NCI-H1092 (cell line): Measurements from ENCODE around the gene SLC1A4.
"Not testable (repeated sequence)": the region's sequence is repeated elsewhere in the genome, so short reads cannot be mapped to it uniquely, and the experiment has no call there.

ENCODE experiments used
- DNase-seq: peaks from one replicate; lab custom pipeline; 2025; lab: John Stamatoyannopoulos, UW

Gene SLC1A4

DNA sequence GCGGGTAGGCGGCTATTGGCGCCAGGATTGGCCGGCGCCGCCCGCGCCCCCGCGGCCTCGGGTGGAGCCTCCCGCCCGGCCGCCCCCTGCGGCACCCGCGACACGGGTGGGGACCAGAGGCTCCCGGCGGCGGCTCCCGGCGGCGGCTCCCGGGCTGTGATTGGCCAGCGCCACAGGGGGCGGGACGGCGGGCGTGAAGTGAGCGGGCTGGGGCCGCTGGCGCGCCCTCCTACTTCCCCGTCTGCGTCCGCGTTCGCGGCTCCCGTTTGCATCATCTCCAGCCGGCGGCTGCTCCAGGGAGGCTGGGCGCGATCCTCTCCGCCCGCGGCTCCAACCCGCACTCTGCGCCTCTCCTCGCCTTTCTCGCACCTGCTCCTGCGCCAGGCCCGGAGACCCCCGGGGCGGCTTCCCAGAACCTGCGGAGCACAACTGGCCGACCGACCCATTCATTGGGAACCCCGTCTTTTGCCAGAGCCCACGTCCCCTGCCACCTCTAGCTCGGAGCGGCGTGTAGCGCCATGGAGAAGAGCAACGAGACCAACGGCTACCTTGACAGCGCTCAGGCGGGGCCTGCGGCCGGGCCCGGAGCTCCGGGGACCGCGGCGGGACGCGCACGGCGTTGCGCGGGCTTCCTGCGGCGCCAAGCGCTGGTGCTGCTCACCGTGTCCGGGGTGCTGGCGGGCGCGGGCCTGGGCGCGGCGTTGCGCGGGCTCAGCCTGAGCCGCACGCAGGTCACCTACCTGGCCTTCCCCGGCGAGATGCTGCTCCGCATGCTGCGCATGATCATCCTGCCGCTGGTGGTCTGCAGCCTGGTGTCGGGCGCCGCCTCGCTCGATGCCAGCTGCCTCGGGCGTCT lies at the start of gene SLC1A4:
SLC1A4 (plus strand) TSS at position 274 of the 856 bp plus-strand sequence; CDS start at position 519, 245 bp downstream.
- peak; percentile 78 for DNase-seq

DNA sequence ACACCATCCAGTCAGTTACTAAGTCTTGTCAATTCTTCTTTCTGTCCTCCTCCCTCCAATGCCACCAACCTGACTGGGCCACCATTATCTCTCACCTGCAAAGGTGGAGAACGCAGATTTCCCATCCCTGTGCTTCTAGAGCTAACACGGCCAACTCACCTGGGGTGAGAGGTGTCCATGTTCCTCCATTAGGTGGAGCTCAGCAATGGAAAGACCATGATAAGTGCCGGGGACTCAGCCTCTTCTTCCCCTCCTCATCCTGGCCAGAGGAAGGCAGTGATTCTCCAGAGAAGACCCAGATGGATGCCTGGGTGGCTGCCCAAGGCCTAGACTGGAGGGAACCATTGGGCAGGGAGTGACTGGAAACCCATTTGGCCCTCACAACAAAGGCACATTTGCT lies 48.1 kb upstream of the SLC1A4 start:
- no peak for DNase-seq

DNA sequence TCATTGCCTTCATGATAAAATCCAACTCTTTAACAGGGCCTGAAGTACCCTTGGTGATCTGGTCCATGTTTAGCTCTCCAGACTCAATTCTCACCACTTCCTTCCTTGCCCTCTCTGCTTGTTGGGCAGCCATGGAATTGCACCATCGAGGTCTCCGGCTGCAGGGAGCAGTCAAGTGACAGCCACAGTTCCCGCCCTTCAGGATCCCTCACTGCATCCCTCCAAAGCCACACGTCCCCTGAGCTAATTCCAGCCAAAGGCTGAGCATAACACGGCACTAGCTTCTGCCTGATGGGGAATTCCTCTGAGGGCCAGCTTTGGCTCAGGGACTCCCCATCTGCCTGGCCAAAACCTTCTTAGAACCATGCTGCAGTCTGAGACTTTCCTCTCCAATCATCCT lies 47.4 kb upstream of the SLC1A4 start:
- DNase-seq = no peak

DNA sequence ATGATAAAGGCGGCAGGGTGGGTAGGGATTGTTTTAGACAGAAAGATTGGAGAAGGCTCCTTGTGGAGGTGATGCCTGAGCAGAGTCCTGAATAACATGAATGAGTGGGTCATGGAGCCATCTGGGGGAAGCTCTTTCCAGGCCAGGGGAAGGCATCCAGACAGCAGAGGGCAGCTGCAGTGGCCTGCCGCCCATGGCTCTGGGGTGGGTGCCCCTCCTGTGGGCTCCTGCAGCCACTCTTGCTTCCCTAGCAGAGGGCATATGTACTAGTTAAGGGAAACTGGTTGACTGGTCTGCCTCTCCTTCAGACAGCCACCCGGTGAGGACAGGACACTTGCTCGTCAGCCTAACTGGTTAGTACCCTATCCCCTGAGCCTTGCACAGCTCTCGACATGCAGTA lies 46.5 kb upstream of the SLC1A4 start:
- DNase-seq = no peak

DNA sequence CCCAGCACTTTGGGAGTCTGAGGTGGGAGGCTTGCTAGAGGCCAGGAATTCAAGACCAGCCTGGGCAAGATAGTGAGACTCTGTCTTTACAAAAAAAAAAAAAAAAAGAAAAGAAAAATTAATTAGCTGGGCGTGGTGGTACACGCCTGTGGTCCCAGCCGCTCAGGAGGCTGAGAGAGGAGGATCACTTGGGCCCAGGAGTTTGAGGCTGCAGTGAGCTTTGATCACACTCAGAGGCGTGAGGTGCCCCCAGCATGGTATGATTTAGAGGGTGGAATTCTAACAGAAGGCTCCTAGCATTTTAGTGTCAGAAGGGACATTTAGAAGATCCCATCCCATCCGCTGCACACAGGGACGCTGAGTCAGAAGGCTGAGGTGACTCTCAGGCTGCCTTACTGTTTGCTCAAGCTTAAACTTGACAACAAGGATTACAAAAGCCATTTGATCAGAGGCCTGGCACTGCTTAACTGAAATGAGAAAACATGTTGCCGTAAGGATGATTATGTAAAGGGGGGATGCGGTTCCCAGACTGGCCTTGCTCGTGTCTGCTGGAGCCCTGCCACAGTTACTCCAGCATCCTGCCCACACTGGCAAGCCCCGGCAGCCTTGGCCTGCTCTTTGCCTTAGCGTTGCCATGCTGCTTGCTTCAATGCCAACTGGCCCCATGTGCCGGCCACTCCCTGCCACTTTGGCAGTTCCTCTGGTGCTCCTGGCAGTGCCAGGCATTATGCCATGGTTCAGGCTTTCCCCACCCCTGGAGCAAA lies 45.6 kb upstream of the SLC1A4 start:
- no peak for DNase-seq

DNA sequence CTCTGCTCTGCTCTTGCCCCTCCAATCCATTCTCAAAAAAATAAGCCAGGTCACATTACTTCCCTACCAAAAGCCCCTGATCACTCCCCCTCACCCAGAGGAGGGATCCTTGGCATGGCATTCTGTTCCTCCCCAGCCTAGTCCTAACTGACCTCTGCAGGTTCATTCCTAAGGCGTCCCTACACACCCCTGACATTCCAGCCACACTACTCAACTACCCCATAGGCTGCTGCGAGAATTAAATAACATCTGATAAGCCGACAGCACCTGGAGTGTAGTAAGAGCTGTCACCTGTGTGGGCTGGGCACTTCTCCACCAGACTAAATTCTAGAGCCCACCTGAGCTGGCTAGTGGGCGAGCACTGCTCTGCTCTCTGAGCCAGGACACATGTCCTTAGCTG lies 44.7 kb upstream of the SLC1A4 start:
- DNase-seq = no peak

DNA sequence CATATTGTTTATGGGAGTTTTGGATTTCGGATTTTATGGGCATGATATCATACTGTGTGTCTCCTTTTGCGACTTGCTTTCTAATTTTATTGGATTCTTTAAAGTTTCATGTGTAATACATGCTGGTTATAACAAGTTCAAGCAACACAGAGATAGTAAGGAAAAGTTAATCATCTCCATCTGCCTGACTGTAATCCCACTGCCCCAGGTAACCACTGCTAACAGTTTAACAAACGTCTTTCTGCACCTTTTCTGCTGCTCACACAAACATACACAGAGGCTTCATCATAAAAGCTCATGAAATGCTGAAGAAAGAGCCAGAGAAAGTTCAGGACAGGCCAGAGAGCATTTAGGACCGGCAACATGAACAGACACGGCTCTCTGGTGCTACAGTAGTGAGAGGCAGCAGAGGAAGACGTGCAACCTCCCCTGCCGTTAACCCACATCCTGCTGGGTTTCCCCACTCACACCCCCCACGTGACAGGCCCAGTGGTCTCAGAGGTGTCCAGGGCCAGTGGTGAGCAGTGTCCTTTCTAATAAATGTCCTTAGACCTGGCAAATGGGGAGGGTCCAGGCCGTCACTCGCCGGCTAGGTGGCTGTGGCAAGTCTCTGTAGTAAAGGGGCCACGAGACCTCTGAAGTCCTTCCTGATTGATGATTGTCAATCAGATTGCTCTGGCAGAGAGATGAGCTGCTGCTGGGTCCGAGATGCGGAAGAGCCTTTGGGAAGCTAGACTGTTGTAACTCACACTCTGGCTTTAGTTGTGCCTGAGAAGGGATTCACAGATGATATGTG lies 43.0 kb upstream of the SLC1A4 start:
- DNase-seq = no peak

DNA sequence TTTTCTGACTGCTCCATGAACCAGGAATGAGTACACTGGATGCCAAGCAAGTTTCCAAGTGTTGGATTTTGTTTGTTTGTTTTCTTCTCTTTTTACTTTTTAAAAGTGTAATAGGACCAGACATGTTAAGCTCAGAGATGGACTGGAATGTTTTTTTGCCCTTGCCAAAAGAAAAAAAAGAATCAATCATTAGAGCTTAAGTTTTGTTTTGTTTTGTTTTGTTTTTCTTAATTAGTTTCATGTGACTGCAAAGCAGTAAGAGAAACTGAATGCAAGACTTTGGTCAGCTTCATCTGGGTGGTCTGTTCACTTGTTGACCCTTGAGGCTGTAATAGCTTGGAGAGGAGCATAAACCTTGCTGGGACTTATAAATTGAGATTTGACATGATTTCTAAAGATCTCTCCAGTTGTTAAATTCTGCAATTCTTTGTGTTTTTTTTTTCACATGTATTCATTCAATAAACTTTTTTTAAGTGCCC lies 42.4 kb upstream of the SLC1A4 start:
- no peak for DNase-seq

DNA sequence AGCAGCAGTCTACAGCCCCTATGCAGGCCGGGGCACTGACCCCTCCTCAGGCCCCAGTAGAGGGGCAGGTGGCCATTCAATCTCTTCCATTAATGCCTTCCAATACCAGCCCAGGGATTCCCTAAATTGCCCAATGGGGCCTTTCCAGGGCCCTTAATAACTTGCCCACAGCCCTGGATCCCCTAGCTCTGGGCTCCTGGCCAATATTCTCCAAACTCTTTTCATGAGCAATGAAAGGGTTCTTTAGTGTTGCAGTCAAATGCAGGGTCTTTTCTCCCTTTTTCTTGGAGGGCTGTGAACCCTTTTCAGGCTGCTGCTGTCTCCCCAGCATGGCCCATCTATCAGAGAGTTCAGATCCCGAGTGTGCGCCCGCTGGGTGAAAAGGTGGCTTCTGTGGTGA lies 41.3 kb upstream of the SLC1A4 start:
- DNase-seq = no peak

DNA sequence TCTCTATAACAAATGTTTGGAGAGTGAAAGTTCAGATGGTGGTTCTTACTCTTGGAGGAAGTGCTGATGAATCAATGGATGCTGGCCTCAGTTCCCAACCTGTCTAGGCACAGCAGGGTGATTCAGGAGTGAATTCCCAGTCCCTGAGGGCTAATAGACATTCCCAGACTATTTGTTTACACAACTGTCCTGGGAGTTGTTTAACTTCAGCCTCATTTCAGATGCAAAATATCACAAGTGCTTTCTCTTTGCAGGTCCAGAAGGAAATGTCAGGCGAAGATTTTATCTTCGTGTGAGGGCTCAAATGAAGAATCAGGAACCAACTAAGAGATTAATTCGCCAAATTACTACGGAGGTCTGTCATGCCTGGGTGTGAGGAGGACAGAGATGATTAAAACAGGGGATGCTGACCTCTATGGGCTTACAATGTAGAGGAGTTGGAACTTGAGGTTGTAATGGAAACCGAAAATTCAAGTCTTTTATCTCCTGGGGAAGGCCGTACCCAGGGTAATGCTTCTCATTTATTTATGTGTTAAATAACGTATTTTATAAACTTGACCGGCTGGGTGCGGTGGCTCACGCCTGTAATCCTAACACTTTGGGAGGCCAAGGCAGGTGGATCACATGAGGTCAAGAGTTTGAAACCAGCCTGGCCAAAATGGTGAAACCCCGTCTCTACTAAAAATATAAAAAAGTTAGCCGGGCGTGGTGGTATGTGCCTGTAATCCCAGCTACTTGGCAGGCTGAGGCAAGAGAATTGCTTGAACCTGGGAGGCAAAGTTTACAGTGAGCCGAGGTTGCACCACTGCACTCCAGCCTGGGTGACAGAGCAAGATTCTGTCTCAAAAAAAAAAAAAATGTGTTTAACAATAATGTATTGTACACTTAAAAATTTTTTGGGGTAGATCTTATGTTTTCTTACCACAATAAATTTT lies 38.7 kb upstream of the SLC1A4 start:
- no peak for DNase-seq

DNA sequence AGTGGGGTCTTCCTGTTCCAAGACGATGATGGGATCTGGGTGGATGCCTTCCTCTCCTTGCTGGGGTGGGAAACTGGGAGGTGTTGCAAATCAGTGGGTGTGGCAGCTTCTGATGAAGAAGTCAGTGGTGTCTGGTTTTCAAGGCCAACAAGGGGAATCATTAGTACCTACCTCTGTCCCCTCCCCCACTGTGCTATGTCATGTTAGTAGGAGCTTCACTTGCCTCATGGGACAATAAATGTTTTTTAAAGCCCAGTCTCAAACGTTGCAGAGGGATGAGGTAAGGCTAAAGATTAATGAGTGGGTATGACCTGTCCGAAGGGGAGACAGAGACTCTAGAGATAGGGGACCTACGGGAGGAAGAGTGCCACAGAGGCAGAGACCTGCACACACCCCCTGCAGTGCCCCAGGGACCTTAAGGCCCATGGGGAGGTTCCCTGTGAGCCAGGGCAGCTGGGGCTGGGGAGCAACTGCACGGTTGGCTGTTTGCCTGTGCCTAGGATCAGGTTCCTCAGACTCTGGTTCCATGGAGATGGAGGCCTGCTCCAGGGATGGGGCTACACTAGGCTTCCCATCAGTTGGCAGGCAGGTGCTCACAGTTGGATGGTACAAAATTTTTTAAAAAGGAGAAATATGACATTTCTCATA lies 37.8 kb upstream of the SLC1A4 start:
- no peak for DNase-seq

DNA sequence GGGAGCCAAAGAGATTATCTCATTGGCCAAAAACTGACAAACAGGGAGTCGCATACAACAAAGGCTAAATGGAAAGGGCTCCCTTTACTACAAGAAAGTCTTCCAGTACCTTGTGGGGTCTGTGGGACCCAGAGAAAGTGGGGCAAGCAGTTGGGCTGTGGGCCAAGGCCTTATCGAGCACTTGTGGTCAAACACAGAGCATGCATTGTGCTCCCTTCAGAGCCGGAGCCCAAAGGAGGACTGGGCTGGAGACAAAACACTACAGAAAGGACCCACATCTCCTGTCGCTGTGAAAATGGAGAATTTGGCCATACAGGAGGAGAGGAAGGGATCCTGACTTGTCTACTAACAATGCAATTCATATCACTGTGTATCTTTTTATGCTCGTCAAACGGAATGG lies 37.1 kb upstream of the SLC1A4 start:
- no peak for DNase-seq

DNA sequence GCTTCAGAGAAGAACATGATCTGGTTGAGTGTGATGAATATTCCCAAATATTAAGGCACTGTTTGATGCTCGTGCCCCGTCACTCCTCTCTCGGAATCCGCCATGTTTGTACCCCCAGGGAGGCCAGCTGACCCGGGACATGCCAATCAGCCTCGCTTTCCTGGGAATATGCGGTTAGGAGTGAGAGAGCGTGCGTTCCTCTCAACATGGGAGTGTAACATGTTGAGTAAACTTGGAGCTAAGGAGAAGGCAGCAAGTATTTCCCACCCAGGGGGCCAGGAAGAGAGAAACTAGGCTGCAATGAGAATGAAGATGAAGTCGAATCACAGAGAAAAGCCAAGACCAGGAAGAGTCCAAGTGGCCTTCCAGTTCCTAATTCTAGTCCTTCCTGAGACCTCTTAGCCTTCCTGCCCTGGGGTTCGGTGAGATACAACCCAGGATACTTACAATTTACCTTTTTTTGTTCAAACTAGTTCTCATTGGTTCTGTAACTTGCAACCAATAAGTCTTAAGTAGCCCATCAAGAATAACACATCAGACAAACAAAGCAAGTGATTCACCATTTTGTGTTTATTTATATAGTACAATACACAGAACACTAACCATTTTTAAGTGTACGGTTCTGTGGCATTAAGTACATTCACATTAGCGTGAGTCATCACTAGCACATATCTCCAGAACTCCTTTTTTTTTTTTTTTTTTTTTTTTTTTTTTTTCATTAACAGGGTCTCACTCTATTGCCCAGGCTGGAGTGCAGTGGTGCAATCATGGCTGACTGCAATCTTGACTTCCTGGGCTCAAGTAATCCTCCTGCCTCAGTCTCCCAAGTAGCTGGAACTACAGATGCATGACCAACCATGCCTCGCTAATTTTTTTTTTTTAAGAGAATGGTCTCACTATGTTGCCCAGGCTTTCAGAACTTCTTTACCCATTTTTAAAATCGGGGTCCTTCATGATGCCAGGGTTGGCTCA lies 36.4 kb upstream of the SLC1A4 start:
- no peak for DNase-seq

DNA sequence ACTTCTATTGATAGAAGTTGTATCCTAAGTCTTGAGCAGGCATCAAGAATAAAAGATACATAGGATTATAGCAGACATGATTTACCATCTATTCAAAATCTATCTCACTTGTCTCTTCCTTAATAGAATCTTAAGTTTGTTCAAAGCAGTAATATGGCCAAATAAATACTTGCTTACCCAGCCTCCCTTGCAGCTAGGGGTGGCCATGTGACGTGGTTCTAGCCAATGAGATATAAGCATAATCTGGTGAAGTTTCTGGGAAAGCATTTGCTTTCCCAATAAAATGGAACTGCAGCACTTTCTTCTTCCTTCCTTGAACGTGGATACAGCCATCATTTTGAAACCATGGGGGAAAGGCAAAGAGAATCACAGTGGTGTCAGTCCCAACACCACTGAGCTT lies 33.7 kb upstream of the SLC1A4 start:
- no peak for DNase-seq

DNA sequence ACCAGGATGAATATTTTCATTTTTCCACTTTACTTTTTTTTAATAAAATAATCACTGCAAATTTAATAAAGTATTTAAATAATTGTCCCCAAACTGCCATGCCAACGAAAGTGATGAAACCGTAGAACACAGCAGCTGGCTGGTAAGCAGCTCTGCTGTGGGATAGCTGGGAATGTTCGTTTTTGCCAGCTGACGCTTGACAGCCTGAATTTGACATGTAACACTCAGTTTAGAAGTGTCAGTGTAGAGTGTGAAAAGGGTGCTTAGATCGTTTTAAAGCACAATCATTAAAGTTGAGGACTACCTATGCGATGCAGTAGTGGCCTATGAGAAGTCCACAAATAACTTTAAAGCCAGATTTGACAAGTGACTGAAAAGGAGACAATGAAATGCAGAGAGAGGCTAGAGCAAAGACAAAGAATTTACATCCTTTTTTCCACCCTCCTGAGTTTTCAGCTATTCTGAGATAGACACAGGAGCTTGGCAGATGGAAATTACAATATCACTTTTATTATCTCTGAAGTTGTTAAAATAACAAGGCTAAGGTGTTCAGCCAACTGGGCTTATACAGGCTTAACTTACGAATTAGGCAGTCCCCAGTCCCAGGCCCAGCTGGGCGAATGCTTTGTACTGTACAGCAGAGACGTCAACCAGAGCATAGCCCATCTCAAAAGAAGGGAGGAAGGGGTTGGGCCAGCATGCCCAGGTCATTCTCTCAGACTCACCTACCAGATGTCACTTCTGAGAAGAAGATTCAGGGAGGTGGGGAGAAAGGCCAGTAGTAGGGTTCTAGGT lies 31.9 kb upstream of the SLC1A4 start:
- no peak for DNase-seq

DNA sequence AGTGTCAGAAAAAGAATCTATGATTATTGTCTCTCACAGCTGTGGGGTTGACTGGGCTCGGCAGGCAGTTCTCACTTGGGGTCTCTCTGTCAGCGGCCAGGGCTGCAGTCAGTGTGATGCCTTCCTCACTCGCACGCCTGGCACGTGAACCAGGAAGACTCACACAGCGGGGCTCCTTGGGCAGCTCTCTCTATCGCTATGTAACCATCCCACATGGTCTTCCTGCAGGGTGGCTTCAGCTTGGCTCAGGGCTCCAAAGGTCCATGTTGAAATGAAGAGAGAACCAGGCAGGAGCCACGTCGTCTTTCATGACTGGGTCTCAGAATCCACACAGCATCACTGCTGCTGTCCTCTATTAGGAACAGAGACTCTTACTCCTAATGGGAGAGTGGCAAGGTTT lies 30.6 kb upstream of the SLC1A4 start:
- no peak for DNase-seq

DNA sequence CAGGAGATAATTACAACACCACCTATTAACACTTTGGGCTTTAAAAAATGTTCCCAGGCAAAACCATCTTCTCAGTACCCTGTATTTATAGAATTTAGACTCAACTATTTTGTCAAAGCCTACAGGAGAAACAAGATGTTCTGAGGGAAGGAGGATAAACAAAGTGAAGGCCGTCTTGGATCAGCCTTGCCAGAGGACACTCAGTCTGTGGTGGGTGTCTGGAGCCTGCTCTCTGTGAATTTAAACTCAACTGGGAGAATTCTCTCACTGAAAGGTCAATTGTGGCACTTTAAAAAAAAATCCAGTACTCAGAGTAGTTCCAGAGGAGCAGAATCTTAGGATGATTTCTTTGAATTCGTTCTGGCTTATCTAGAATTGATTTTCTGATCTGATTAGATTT lies 28.4 kb upstream of the SLC1A4 start:
- DNase-seq = no peak

DNA sequence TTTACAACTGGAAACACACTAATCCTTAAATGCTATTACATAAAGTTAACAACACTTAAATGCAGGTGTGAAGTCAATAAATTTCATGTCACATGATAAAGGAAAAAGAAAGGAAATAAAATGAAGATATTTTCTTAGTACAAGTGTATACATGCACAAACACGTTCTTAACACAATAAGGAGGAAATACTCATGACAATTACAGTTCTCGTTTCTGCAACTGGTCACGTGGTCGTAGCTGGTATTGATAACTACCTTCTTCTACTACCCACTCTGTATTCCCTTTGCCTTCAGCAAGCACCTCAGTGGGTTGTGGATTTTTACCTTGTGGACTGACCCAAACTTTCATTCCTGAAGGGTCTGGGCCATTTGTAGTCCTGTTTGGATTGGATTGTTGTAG lies 26.1 kb upstream of the SLC1A4 start:
- DNase-seq = not testable (repeated sequence)

DNA sequence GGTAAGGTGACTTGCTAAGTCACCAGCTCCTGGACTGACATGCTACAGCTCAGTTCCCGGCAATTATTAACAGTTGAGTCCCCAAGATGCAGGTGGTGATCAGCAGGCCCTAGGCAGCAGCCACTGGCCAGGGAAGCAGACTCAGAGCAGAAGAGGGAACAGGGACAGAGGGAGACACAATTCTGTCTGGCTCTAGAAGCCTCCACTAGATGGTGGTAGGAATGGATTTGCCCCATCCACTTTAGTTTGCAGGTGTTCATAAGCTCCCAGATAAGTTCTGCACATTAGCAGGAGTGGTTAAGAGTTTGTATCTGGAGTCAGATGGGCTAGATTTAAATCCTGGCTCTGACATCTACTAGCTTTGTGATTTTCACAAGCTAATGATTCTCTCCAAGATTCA lies 25.5 kb upstream of the SLC1A4 start:
- DNase-seq = no peak
